GM20000 (cell line): ENCODE measurements around the gene VSIG10L2.

Experiments used
- DNase-seq: peaks from one replicate; pipeline ENCODE4 v3.0.0; 2012; ENCODE audit warnings: low spot score
- TF ChIP-seq, protein P1 (sequence below): IDR thresholded peaks from 2 replicates; pipeline ENCODE4 v1.5.1; 2012; ENCODE audit warnings: mild to moderate bottlenecking, control low read depth; ENCODE audit errors: extremely low read depth, missing control alignments

The VSIG10L2 gene

DNA sequence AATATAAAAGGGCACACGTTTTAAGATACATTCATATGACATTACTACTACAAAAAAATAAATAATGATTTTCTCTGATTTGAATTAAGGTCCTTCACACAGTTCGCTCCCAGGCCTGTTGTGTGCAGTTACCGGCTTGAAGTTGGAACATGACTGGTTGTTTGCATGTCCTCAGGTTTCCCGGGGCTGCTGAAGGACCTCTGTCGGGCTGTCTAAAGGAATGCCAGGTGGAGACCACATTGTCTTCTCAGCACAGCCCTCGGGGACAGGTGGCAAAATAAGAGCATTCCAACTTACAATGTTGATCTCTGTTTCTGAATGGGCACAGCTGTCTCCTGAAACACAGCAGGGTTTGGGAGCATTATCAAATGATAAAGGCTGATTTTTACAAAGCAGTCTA, 14.9 kb downstream of the VSIG10L2 start:
- TF ChIP-seq, protein P1, sequence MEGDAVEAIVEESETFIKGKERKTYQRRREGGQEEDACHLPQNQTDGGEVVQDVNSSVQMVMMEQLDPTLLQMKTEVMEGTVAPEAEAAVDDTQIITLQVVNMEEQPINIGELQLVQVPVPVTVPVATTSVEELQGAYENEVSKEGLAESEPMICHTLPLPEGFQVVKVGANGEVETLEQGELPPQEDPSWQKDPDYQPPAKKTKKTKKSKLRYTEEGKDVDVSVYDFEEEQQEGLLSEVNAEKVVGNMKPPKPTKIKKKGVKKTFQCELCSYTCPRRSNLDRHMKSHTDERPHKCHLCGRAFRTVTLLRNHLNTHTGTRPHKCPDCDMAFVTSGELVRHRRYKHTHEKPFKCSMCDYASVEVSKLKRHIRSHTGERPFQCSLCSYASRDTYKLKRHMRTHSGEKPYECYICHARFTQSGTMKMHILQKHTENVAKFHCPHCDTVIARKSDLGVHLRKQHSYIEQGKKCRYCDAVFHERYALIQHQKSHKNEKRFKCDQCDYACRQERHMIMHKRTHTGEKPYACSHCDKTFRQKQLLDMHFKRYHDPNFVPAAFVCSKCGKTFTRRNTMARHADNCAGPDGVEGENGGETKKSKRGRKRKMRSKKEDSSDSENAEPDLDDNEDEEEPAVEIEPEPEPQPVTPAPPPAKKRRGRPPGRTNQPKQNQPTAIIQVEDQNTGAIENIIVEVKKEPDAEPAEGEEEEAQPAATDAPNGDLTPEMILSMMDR, result no peak
- DNase-seq, result no peak

DNA sequence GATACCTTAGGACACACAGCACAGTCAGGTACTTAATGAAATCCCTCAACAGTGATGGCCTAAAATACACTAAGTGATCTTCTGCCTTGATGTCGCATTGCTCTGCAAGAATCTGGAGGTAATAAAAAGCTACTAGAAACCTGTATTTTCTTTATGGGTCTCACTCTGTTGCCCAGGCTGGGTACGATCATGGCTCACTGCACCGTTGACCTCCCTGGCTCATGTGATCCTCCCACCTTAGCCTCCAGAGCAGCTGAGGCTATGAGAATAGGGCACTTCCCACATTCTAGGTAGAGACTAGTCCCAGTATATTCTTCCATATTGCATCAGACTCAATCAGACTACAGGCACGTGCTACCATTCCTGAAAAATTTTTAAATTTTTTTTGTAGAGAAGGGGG, 21.7 kb downstream of the VSIG10L2 start:
- DNase-seq, result no peak
- TF ChIP-seq, protein P1, result no peak

DNA sequence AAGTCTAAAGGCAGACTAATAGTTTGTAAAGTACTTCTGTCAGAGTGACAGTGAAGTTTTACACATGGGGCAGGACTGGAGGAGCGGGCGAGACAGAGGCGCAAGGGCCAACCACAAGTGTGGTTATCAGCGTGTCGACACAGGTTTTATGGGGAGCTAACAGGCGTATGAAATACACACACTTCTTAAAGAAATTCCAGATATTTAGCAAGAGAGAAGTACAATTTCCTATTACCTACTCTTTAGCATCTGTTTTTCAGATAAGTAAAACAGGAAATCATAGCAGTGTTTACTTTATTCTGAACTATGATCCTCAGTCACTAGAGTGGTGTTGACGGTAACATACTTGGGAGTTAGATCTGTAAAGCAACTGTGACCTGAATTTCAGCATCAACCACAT, 22.5 kb downstream of the VSIG10L2 start:
- DNase-seq, result no peak
- TF ChIP-seq, protein P1, result no peak

DNA sequence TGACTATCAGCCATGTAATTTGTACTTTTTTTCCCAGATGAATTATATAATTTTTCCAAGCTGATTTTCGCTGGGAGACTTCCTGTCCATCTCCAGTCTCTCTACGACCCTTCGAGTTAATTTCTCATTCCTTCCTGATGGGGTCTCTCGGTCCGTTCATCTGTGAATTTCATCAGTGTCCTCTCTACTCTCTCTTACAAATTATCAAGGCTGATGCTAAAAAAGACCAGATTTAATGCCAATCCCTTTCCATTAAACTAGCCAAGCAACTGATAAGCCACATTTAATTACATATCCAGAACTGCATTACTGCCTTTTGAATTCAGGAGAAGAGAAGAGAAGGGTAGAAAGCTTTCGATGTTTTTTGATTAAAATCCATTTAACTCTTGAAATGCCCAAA, 25.8 kb downstream of the VSIG10L2 start:
- TF ChIP-seq, protein P1, result no peak
- DNase-seq, result no peak

DNA sequence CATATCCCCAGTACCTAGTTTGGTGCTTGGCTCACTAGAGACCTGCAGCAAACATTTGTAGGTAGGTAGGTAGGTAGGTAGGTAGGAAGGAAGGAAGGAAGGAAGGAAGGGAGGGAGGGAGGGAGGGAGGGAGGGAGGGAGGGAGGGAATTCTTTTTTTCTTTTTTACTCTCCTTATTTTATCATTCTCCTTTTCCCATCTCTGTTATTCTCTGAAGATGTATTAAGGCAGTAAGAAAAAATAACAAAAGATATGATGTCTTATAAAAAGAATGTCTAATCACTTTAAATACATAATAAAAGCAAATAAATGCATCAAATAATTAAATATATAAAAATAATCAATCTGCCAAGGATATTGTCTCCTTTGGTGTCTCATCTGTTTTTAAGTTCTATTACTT, 28.4 kb downstream of the VSIG10L2 start:
- TF ChIP-seq, protein P1, result no peak
- DNase-seq, result no peak

DNA sequence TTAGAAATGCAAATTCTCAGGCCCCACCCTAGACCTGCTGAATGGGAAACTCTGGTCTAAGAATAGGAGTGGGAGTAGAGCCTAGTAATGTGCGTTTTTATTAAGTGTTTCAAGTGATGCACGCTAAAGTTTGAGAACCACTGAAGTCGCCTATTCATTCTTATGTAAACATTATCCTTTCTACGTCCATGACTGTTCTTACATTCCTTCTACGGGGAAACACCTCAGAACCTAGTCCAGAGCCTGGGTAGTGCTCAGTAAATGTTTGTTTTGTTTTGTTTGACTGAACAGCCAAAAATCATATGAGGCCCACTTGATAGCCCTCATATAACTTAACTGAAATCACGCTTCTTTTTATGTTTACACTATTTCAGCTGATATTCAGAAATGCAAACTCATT, 29.8 kb downstream of the VSIG10L2 start:
- TF ChIP-seq, protein P1, result no peak
- no peak for DNase-seq

DNA sequence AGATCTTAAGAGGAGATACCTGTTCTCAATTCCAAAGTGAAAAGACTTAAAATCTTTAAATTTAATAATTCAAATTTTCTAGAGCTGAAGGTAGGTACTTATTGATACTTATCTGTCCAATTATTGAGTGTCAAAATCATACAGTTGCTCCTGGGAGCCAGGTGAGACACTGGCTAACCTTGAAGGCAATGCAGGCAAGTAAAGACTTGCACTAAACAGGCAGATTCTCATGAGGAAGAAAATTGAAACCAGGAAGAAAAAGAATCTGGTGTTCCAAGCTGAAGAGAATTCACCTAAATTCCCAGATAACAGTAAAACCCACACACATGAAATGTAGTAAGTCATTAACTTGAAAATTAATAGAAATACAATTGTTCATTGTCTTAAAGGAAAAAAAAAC, 30.3 kb downstream of the VSIG10L2 start:
- TF ChIP-seq, protein P1, result no peak
- no peak for DNase-seq

DNA sequence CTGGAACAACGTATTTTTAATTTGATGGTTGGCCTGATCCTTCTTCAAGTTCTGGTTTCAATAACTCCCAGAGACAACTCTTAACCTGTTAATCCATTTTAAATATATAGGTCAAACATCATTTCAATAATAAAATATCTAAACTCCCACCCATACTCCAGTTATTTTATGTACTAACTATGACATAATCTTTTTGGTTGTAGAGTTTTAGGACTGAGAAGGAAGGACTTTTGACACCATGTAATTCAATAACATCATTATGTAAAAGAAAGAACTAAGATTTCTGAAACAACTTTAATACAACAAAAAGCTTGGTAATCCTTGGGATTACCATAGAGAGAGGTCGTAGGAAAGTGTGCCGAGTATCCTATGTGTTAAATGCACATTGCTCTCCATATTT, 31.5 kb downstream of the VSIG10L2 start:
- DNase-seq, result no peak
- TF ChIP-seq, protein P1, result no peak
